ENCODE measurements around the gene NDP. TPM values are rescaled to one million over a fixed set of nuclear protein-coding genes. Genes with fewer than 3 reads are reported as not detected.
A peak's percentile ranks its signal among the peaks of the same experiment; 100 is the strongest.
"Not testable (repeated sequence)": the region's sequence is repeated elsewhere in the genome, so short reads cannot be mapped to it uniquely, and the experiment has no call there.

Gene NDP
- total and polyA plus RNA-seq, 4 donors = 0.24 to 2.4 (median 0.28) TPM

DNA sequence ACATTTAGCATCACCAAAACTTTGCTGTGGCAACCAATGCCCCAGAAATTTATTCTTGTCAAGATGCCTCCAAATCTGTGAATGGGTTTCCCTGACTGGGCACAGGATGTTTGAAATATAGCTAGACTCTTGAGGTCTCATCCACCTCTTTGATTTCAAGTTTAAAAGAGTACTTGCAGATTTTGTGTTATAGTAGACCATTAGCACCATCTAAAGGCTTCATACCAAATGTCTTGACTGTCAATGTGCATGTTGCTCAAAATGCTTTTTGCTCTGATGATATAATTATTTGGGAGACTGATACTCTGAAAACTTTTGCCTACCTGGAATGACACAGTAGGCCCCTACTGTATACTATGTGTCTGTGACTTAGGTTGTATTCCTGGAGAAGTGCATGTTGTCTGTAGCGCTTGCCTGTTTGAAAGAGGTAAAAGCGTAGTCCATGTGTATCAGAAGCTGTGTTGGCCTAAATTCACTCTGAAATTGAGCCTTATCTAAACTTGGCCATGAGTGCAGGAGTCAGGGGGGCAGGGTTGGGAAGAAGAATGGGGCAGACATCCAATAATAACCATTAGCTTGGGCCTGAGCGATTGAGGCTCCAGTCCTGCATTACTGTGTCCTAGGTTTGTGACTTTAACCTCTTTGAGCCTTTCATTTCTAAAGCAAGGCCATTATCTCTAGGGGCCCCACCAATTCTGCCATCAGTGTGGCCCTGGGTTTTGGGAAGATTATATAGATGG is 33.8 kb downstream of the NDP start:
- Histone ChIP-seq H3K36me3 (ENCODE audit: control insufficient read depth in 1 of 2, insufficient read depth in 2 of 2, low read length in 1 of 2) (no peaks in the 10 kb centered on the region), H3K4me1 (ENCODE audit: control insufficient read depth in 1 of 2, insufficient read depth in 2 of 2, low read length in 2 of 2) (no peaks in the 10 kb centered on the region), H3K9me3 (ENCODE audit: control insufficient read depth, low read length) (no peaks in the 10 kb centered on the region), H3K27ac (ENCODE audit: low read depth in 1 of 2, low read length in 2 of 2) (no peak overlapping the region), H3K27me3 (ENCODE audit: control insufficient read depth in 1 of 2, insufficient read depth in 2 of 2, low read length in 1 of 2) (no peaks in the 10 kb centered on the region), H3K4me3 (ENCODE audit: low read length in 2 of 2) (no peak overlapping the region)
- DNase-seq (no peak), ATAC-seq (ENCODE audit: low FRiP score) (no peak)
- intact Hi-C loops (cut with DNase I) = loop anchor here in 1 of 2 donors (2.0 kb wide), 1 partner anchor 103 kb away; no protein-coding TSS in a partner anchor
- 33 to 54% methylated on average over 3 of the region's 3 CpGs for WGBS, 2 donors

DNA sequence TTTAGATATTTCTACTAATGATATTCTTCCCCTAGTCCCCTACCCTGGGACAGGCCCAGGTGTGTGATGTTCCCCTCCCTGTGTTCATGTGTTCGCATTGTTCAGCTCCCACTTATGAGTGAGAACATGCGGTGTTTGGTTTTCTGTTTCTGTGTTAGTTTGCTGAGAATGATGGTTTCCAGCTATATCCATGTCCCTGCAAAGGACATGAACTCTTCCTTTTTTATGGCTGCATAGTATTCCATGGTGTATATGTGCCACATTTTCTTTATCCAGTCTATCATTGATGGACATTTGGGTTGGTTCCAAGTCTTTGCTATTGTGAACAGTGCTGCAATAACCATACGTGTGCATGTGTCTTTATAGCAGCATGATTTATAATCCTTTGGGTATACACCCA is 51.2 kb downstream of the NDP start:
- intact Hi-C loops (cut with DNase I); H3K27me3 ChIP-seq (ENCODE audit: control insufficient read depth in 1 of 2, insufficient read depth in 2 of 2, low read length in 1 of 2); H3K4me3 ChIP-seq (ENCODE audit: low read length in 2 of 2); H3K4me1 ChIP-seq (ENCODE audit: control insufficient read depth in 1 of 2, insufficient read depth in 2 of 2, low read length in 2 of 2); H3K9me3 ChIP-seq (ENCODE audit: control insufficient read depth, low read length); H3K27ac ChIP-seq (ENCODE audit: low read depth in 1 of 2, low read length in 2 of 2); H3K36me3 ChIP-seq (ENCODE audit: control insufficient read depth in 1 of 2, insufficient read depth in 2 of 2, low read length in 1 of 2); DNase-seq; ATAC-seq (ENCODE audit: low FRiP score): not testable (repeated sequence)
- WGBS, 2 donors = 63 to 87% methylated on average over 3 of the region's 3 CpGs

DNA sequence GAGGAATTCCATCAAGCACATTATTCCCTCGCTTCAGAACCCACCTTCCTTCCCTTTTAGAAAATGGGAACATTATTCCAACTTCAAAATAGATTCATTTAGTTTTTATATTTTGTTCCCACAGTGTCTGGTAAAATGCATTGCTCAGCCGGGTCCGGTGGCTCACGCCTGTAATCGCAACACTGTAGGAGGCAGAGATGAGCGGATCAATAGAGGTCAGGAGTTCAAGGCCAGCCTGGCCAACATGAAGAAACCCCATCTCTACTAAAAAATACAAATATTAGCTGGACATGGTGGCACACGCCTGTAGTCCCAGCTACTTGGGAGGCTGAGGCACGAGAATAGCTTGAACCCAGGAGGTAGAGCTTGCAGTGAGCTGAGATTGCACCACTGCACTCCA is 62.4 kb downstream of the NDP start:
- ATAC-seq (ENCODE audit: low FRiP score); H3K27me3 ChIP-seq (ENCODE audit: control insufficient read depth in 1 of 2, insufficient read depth in 2 of 2, low read length in 1 of 2); H3K4me3 ChIP-seq (ENCODE audit: low read length in 2 of 2); H3K9me3 ChIP-seq (ENCODE audit: control insufficient read depth, low read length); DNase-seq; H3K4me1 ChIP-seq (ENCODE audit: control insufficient read depth in 1 of 2, insufficient read depth in 2 of 2, low read length in 2 of 2); H3K36me3 ChIP-seq (ENCODE audit: control insufficient read depth in 1 of 2, insufficient read depth in 2 of 2, low read length in 1 of 2); intact Hi-C loops (cut with DNase I); H3K27ac ChIP-seq (ENCODE audit: low read depth in 1 of 2, low read length in 2 of 2): not testable (repeated sequence)
- WGBS, 2 donors = 81 to 96% methylated on average over 8 of the region's 8 CpGs

DNA sequence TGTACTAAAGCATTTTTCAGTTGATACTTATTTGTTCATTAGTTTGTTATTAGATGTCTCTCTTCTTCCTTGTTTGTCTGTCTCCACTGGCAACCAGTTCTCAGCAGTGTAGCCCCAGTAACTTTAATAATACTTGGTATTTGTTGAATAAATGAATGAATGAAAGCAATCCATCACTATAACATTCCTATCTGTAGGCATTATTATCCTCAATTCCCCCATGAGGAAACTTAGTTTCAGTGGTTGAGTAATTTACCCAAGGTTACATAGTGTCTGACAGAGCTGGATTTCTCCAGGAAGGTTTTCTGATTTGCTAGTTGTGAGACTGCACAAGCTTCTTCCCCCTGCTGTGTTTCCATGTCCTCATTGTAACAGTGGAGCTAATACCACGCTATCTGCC is 63.2 kb downstream of the NDP start:
- intact Hi-C loops (cut with DNase I) = no loop called here
- Histone ChIP-seq H3K27ac (ENCODE audit: low read depth in 1 of 2, low read length in 2 of 2) (no peak overlapping the region), H3K9me3 (ENCODE audit: control insufficient read depth, low read length) (no peaks in the 10 kb centered on the region), H3K27me3 (ENCODE audit: control insufficient read depth in 1 of 2, insufficient read depth in 2 of 2, low read length in 1 of 2) (no peaks in the 10 kb centered on the region), H3K36me3 (ENCODE audit: control insufficient read depth in 1 of 2, insufficient read depth in 2 of 2, low read length in 1 of 2) (no peaks in the 10 kb centered on the region), H3K4me3 (ENCODE audit: low read length in 2 of 2) (no peak overlapping the region), H3K4me1 (ENCODE audit: control insufficient read depth in 1 of 2, insufficient read depth in 2 of 2, low read length in 2 of 2) (no peaks in the 10 kb centered on the region)
- ATAC-seq (ENCODE audit: low FRiP score) (no peak), DNase-seq (no peak)
- 54 to 89% methylated on average over 1 of the region's 1 CpG for WGBS, 2 donors

DNA sequence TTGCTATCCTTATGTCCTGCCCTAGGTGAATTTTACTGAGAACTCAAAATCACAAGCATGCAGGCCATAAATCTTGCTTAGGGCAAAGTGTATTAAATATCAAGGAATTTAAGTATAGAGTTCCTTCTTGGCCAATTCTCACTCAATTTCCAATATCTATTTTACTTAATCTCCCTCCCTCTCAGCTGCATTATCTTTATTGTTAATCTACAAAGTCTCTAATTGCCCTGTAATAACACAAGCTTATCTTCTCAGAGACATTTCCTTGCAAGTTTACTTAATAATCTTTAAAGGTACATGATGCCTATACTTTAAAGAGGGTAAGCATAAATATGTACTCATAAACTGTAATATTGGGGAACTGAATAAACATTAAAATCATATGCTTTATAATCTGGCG is 64.0 kb downstream of the NDP start:
- no peaks in the 10 kb centered on the region for H3K27me3 ChIP-seq (ENCODE audit: control insufficient read depth in 1 of 2, insufficient read depth in 2 of 2, low read length in 1 of 2)
- no peaks in the 10 kb centered on the region for H3K9me3 ChIP-seq (ENCODE audit: control insufficient read depth, low read length)
- H3K27ac ChIP-seq (ENCODE audit: low read depth in 1 of 2, low read length in 2 of 2) = no peak overlapping the region
- no peak overlapping the region for H3K4me3 ChIP-seq (ENCODE audit: low read length in 2 of 2)
- no peaks in the 10 kb centered on the region for H3K36me3 ChIP-seq (ENCODE audit: control insufficient read depth in 1 of 2, insufficient read depth in 2 of 2, low read length in 1 of 2)
- 86 to 98% methylated on average over 1 of the region's 1 CpG for WGBS, 2 donors
- H3K4me1 ChIP-seq (ENCODE audit: control insufficient read depth in 1 of 2, insufficient read depth in 2 of 2, low read length in 2 of 2) = no peaks in the 10 kb centered on the region
- intact Hi-C loops (cut with DNase I) = no loop called here
- DNase-seq (no peak), ATAC-seq (ENCODE audit: low FRiP score) (no peak)

DNA sequence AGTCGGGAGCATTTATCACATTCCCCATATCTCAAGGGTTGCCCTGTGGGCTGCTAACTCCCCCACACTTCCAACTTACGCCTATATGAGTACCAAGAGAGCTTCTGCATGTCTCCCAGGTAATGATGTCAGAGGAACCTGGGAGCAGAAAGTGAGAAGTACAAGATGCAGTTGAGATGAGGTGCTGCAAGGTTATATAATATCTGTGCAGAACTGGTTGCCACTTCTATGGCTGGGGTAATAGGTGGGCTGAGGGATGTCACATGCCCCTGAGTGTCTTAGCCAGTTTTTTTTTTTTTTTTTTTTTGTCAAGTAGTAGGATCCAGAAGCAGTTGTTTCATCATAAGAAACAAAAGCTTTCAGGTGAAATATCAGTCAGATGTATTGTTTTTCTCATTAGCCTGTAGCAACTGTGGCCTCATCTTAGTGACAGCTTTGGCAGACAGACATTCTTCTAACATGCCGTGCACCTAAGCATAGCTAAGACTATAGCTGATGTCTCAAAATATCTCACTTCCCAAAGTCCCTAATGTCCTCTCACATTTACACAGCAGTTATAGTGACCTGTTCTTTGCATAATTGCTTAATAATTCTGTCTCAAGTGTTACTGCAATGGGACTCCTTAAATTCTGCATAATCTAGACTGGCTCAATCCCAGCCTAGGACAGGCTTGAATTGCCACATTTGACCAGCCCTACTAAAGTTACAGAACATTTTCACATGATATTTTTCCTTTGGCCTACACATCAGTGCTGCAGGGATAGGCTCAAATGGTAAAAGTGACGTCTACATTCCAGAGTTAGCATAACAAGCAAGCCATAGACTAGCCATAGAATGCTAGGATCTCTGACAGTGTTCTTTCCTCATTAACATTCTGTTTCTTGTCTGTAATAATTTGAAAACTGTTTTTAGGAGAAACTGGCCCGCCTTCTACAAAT is 73.0 kb downstream of the NDP start:
- intact Hi-C loops (cut with DNase I) = no loop called here
- ATAC-seq (ENCODE audit: low FRiP score) (no peak), DNase-seq (no peak)
- 48 to 70% methylated on average over 5 of the region's 5 CpGs for WGBS, 2 donors
- Histone ChIP-seq H3K27ac (ENCODE audit: low read depth in 1 of 2, low read length in 2 of 2) (peak overlapping the region in 1 of 2 donors; percentile 34), H3K27me3 (ENCODE audit: control insufficient read depth in 1 of 2, insufficient read depth in 2 of 2, low read length in 1 of 2) (no peaks in the 10 kb centered on the region), H3K9me3 (ENCODE audit: control insufficient read depth, low read length) (no peaks in the 10 kb centered on the region), H3K36me3 (ENCODE audit: control insufficient read depth in 1 of 2, insufficient read depth in 2 of 2, low read length in 1 of 2) (no peaks in the 10 kb centered on the region), H3K4me3 (ENCODE audit: low read length in 2 of 2) (no peak overlapping the region), H3K4me1 (ENCODE audit: control insufficient read depth in 1 of 2, insufficient read depth in 2 of 2, low read length in 2 of 2) (no peaks in the 10 kb centered on the region)

Other genes with a start within 250 kb of the NDP start
- 10 to 100 TPM; 35.0 to 44.7 TPM for gene MAOB, start 90.9 kb downstream of the NDP start, total RNA-seq
- 10 to 100 TPM; 12.6 to 59.6 TPM for gene MAOB, start 90.9 kb downstream of the NDP start, polyA plus RNA-seq

Data from aorta (tissue), 5 donors.